Liver (tissue), 9 donors: ENCODE results near the gene KCNN3. TPM values are rescaled to one million over a fixed set of nuclear protein-coding genes. Genes with fewer than 3 reads are reported as not detected.

ENCODE experiments used
- DNase-seq: peaks from one replicate; pipeline ENCODE4 v3.0.0-alpha.2; 2017; ENCODE audit warnings: low spot score
- H3K27ac ChIP-seq, 2 donors: one replicate each; pipeline ENCODE4 v1.7.0; 2013; ENCODE audit warnings: inconsistent platforms in 2 of 2, low read length in 2 of 2, control low read depth in 1 of 2, low read depth in 1 of 2, mild to moderate bottlenecking in 1 of 2
- H3K27me3 ChIP-seq, 4 donors: one replicate each; pipeline versions ENCODE4 v1.6.1 to v1.7.0; 2013; ENCODE audit warnings: low read length in 3 of 4, inconsistent platforms in 1 of 4, mild to moderate bottlenecking in 1 of 4, moderate library complexity in 1 of 4; ENCODE audit not compliant: control insufficient read depth in 4 of 4, insufficient read depth in 4 of 4
- H3K36me3 ChIP-seq, 4 donors: one replicate each; pipeline versions ENCODE4 v1.6.1 to v1.7.0; 2013; ENCODE audit warnings: low read length in 3 of 4, mild to moderate bottlenecking in 3 of 4, low read depth in 1 of 4, moderate library complexity in 1 of 4; ENCODE audit not compliant: control insufficient read depth in 4 of 4, insufficient read depth in 3 of 4
- H3K4me1 ChIP-seq, 4 donors: one replicate each; pipeline versions ENCODE4 v1.6.1 to v1.7.0; 2013; ENCODE audit warnings: low read length in 3 of 4, mild to moderate bottlenecking in 3 of 4, moderate library complexity in 1 of 4; ENCODE audit not compliant: control insufficient read depth in 4 of 4, insufficient read depth in 4 of 4
- H3K4me3 ChIP-seq, 3 donors: one replicate each; pipeline versions ENCODE4 v1.6.1 to v1.7.0; 2013; ENCODE audit warnings: low read length in 3 of 3, control low read depth in 1 of 3, low read depth in 1 of 3, mild to moderate bottlenecking in 1 of 3
- H3K9ac ChIP-seq, 2 donors: one replicate each; pipeline ENCODE4 v1.7.0; 2013; ENCODE audit warnings: low read length in 2 of 2, mild to moderate bottlenecking in 2 of 2, moderate library complexity in 2 of 2, control low read depth in 1 of 2, low read depth in 1 of 2
- H3K9me3 ChIP-seq, 4 donors: one replicate each; pipeline versions ENCODE4 v1.6.1 to v1.7.0; 2013; ENCODE audit warnings: low read length in 3 of 4; ENCODE audit not compliant: control insufficient read depth in 4 of 4
- CTCF ChIP-seq: fragments of 150-350 bp; IDR thresholded peaks from 2 replicates; pipeline ENCODE4 v1.5.1; 2017; ENCODE audit warnings: improper control_type of control experiment, low read depth, low read length; ENCODE audit not compliant: missing input control
- EGR1 ChIP-seq, 2 donors: IDR thresholded peaks; 2 replicates each; pipeline ENCODE4 v1.6.1; 2016 to 2018; ENCODE audit warnings: antibody characterized with exemption in 2 of 2, low read depth in 2 of 2
- FOXA1 ChIP-seq: IDR thresholded peaks from 2 replicates; pipeline ENCODE4 v1.6.1; 2016; ENCODE audit warnings: antibody characterized with exemption
- FOXA2 ChIP-seq: IDR thresholded peaks from 2 replicates; pipeline ENCODE4 v1.6.1; 2016; ENCODE audit warnings: antibody characterized with exemption
- GABPA ChIP-seq, 2 donors: IDR thresholded peaks in 1 of 2; conservative IDR thresholded peaks in 1 of 2; 2 replicates each; pipeline ENCODE4 v1.6.1; 2016; ENCODE audit warnings: antibody characterized with exemption in 2 of 2, mild to moderate bottlenecking in 1 of 2, moderate library complexity in 1 of 2
- HNF4A ChIP-seq, 2 donors: conservative IDR thresholded peaks; 2 replicates each; pipeline ENCODE4 v1.6.1; 2016; ENCODE audit warnings: antibody characterized with exemption in 2 of 2, mild to moderate bottlenecking in 2 of 2
- HNF4G ChIP-seq: IDR thresholded peaks from 2 replicates; pipeline ENCODE4 v1.6.1; 2016; ENCODE audit warnings: antibody characterized with exemption
- JUND ChIP-seq, 2 donors: IDR thresholded peaks; 2 replicates each; pipeline ENCODE4 v1.6.1; 2016; ENCODE audit warnings: antibody characterized with exemption in 2 of 2
- MAX ChIP-seq: IDR thresholded peaks from 2 replicates; pipeline ENCODE4 v1.6.1; 2016; ENCODE audit warnings: antibody characterized with exemption
- NR2F2 ChIP-seq: IDR thresholded peaks from 2 replicates; pipeline ENCODE4 v1.6.1; 2016; ENCODE audit warnings: antibody characterized with exemption
- RAD21 ChIP-seq, 2 donors: IDR thresholded peaks; 2 replicates each; pipeline ENCODE4 v1.6.1; 2016; ENCODE audit warnings: antibody characterized with exemption in 2 of 2, mild to moderate bottlenecking in 2 of 2
- RXRA ChIP-seq, 2 donors: IDR thresholded peaks; 2 replicates each; pipeline ENCODE4 v1.6.1; 2017 to 2018; ENCODE audit warnings: antibody characterized with exemption in 2 of 2, mild to moderate bottlenecking in 1 of 2
- SP1 ChIP-seq: IDR thresholded peaks from 2 replicates; pipeline ENCODE4 v1.6.1; 2018; ENCODE audit warnings: antibody characterized with exemption, mild to moderate bottlenecking
- TAF1 ChIP-seq: conservative IDR thresholded peaks from 2 replicates; pipeline ENCODE4 v1.6.1; 2016; ENCODE audit warnings: antibody characterized with exemption, mild to moderate bottlenecking
- ZBTB33 ChIP-seq: IDR thresholded peaks from 2 replicates; pipeline ENCODE4 v1.6.1; 2016; ENCODE audit warnings: antibody characterized with exemption
- WGBS: extraction: QIAGEN DNeasy Blood & Tissue Kit; methylation state at CpG from one replicate; pipeline ENCODE4 v1.1.7; 2013; 5-methylcytosine and 5-hydroxymethylcytosine counted together
- polyA plus RNA-seq, 2 donors: library from polyadenylated mRNA; stranded (reverse) in 1 of 2; unstranded in 1 of 2; fragments of 200-250 nt in 1 of 2; fragments of >200 nt in 1 of 2; fragmentation: Nextera tagmentation in 1 of 2; extraction: Ambion mirVana in 1 of 2; gene quantifications; one replicate each; pipeline versions ENCODE4 v1.2.1 to v1.2.3, GENCODE V29; 2013 to 2015
- total RNA-seq, 2 donors: library from RNA; depleted of rRNA; stranded (reverse); fragments of >200 nt; gene quantifications; one replicate each; pipeline ENCODE4 v1.2.3, GENCODE V29; 2014
- TF ChIP-seq, protein P1 (sequence below): IDR thresholded peaks from 2 replicates; pipeline ENCODE4 v1.6.1; 2016; ENCODE audit warnings: antibody characterized with exemption
- TF ChIP-seq, protein P2 (sequence below): IDR thresholded peaks from 2 replicates; pipeline ENCODE4 v1.6.1; 2016; ENCODE audit warnings: antibody characterized with exemption, mild to moderate bottlenecking
- donor health status: healthy.
- donor health status: healthy.
- donor health status: healthy.
- donor health status: healthy.
- donor health status: healthy.

KCNN3 gene
- total and polyA plus RNA-seq, 4 donors: 0.09 to 0.68 (median 0.15) TPM

DNA sequence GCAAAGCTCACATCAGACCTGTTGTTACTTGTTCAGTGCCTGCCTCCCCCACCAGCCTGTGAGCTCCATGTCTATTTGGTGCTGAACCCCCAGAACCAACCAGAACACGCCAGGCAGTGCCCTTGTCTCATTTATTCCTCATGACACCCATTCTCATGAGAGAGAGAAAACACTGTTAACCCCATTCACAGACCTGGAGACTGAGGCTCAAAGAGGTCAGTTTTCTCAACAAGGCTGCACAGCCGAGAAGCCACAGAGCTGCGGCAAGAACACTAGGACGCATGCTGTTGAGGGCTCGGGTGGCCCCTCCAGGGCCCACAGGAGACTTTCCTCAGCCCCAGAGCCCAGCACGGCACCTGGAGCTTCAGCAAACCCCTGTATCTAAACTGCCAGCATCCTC, 13.1 kb downstream of the KCNN3 start:
- 92% methylated on average over 6 of the region's 6 CpGs for WGBS
- no peak overlapping the region for H3K4me3 ChIP-seq
- no peaks in the 10 kb centered on the region for H3K27me3 ChIP-seq
- no peaks in the 10 kb centered on the region for H3K9me3 ChIP-seq
- no peaks in the 10 kb centered on the region for H3K4me1 ChIP-seq
- H3K36me3 ChIP-seq: no peaks in the 10 kb centered on the region
- H3K27ac ChIP-seq: no peak overlapping the region
- no peak overlapping the region for H3K9ac ChIP-seq
- TF ChIP-seq SP1: no peak
- no peak for TF ChIP-seq ZBTB33
- no peak for TF ChIP-seq MAX
- no peak for TF ChIP-seq HNF4G
- no peak for TF ChIP-seq RAD21 (IDR thresholded peaks at IDR 0.05)
- TF ChIP-seq RXRA (IDR thresholded peaks at IDR 0.05): no peak
- TF ChIP-seq, protein P1, sequence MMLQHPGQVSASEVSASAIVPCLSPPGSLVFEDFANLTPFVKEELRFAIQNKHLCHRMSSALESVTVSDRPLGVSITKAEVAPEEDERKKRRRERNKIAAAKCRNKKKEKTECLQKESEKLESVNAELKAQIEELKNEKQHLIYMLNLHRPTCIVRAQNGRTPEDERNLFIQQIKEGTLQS: no peak
- no peak for TF ChIP-seq HNF4A (conservative IDR thresholded peaks at IDR 0.05)
- no peak for TF ChIP-seq FOXA2
- no peak for TF ChIP-seq JUND (IDR thresholded peaks at IDR 0.05)
- TF ChIP-seq, protein P2, sequence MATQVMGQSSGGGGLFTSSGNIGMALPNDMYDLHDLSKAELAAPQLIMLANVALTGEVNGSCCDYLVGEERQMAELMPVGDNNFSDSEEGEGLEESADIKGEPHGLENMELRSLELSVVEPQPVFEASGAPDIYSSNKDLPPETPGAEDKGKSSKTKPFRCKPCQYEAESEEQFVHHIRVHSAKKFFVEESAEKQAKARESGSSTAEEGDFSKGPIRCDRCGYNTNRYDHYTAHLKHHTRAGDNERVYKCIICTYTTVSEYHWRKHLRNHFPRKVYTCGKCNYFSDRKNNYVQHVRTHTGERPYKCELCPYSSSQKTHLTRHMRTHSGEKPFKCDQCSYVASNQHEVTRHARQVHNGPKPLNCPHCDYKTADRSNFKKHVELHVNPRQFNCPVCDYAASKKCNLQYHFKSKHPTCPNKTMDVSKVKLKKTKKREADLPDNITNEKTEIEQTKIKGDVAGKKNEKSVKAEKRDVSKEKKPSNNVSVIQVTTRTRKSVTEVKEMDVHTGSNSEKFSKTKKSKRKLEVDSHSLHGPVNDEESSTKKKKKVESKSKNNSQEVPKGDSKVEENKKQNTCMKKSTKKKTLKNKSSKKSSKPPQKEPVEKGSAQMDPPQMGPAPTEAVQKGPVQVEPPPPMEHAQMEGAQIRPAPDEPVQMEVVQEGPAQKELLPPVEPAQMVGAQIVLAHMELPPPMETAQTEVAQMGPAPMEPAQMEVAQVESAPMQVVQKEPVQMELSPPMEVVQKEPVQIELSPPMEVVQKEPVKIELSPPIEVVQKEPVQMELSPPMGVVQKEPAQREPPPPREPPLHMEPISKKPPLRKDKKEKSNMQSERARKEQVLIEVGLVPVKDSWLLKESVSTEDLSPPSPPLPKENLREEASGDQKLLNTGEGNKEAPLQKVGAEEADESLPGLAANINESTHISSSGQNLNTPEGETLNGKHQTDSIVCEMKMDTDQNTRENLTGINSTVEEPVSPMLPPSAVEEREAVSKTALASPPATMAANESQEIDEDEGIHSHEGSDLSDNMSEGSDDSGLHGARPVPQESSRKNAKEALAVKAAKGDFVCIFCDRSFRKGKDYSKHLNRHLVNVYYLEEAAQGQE: no peak
- TF ChIP-seq FOXA1: no peak
- no peak for TF ChIP-seq GABPA (IDR thresholded peaks at IDR 0.05 in 1 of 2, conservative IDR thresholded peaks at IDR 0.05 in 1 of 2)
- no peak for TF ChIP-seq TAF1
- TF ChIP-seq EGR1 (IDR thresholded peaks at IDR 0.05; ENCODE audit: low read depth in 2 of 2): no peak
- TF ChIP-seq CTCF: no peak
- no peak for TF ChIP-seq NR2F2
- DNase-seq: no peak

GRCh38 chr1:154856544-154856943, 13.5 kb downstream of the KCNN3 start:
- H3K9ac ChIP-seq: no peak overlapping the region

More at GRCh38 chr1:154856544-154856943, 13.5 kb downstream of the KCNN3 start:
- Histone ChIP-seq H3K9me3 (no peaks in the 10 kb centered on the region), H3K27ac (no peak overlapping the region), H3K4me1 (no peaks in the 10 kb centered on the region), H3K4me3 (no peak overlapping the region), H3K27me3 (no peaks in the 10 kb centered on the region), H3K36me3 (no peaks in the 10 kb centered on the region)
- no peak for DNase-seq
- no peak for TF ChIP-seq CTCF
- TF ChIP-seq ZBTB33: no peak
- TF ChIP-seq, protein P1: no peak
- no peak for TF ChIP-seq SP1
- no peak for TF ChIP-seq MAX
- no peak for TF ChIP-seq NR2F2
- TF ChIP-seq TAF1: no peak
- TF ChIP-seq HNF4A (conservative IDR thresholded peaks at IDR 0.05): no peak
- no peak for TF ChIP-seq RXRA (IDR thresholded peaks at IDR 0.05)
- no peak for TF ChIP-seq EGR1 (IDR thresholded peaks at IDR 0.05; ENCODE audit: low read depth in 2 of 2)
- TF ChIP-seq FOXA2: no peak
- no peak for TF ChIP-seq GABPA (IDR thresholded peaks at IDR 0.05 in 1 of 2, conservative IDR thresholded peaks at IDR 0.05 in 1 of 2)
- TF ChIP-seq RAD21 (IDR thresholded peaks at IDR 0.05): no peak
- no peak for TF ChIP-seq HNF4G
- WGBS: 93% methylated on average over 3 of the region's 3 CpGs
